Endothelial cell of umbilical vein (primary cell): ENCODE measurements around the gene ZNF334.

ENCODE experiments used
- FOS ChIP-seq: IDR thresholded peaks from 2 replicates; pipeline ENCODE4 v1.6.1; 2011; ENCODE audit warnings: mild to moderate bottlenecking, low read length, moderate library complexity, borderline replicate concordance; ENCODE audit not compliant: insufficient read depth
- GATA2 ChIP-seq: IDR thresholded peaks from 2 replicates; pipeline ENCODE4 v1.7.0; 2011; ENCODE audit warnings: low read depth, mild to moderate bottlenecking, moderate library complexity, mixed read lengths, low read length; ENCODE audit not compliant: insufficient read length, insufficient read depth
- JUN ChIP-seq: IDR thresholded peaks from 2 replicates; pipeline ENCODE4 v1.6.1; 2011; ENCODE audit warnings: borderline replicate concordance, low read depth; ENCODE audit not compliant: insufficient read length, insufficient read depth
- POLR2A ChIP-seq: IDR thresholded peaks from 2 replicates; pipeline ENCODE4 v1.6.1; 2012; ENCODE audit warnings: low read depth, mild to moderate bottlenecking, control low read depth, low read length
- POLR2AphosphoS5 ChIP-seq: IDR thresholded peaks from 2 replicates; pipeline ENCODE4 v1.6.1; 2012; ENCODE audit warnings: low read depth, mild to moderate bottlenecking, control low read depth, low read length, moderate library complexity; ENCODE audit not compliant: insufficient read depth
- TF ChIP-seq, protein P1 (sequence below), 2 donors: IDR thresholded peaks; 1 replicate in 1 of 2; 2 replicates in 1 of 2; pipeline ENCODE4 v1.5.1; 2011; ENCODE audit warnings: low read length in 2 of 2, mild to moderate bottlenecking in 2 of 2, moderate library complexity in 2 of 2, control low read depth in 1 of 2, inconsistent platforms in 1 of 2, low read depth in 1 of 2; ENCODE audit not compliant: insufficient read depth in 1 of 2; ENCODE audit errors: extremely low read depth in 1 of 2

DNA sequence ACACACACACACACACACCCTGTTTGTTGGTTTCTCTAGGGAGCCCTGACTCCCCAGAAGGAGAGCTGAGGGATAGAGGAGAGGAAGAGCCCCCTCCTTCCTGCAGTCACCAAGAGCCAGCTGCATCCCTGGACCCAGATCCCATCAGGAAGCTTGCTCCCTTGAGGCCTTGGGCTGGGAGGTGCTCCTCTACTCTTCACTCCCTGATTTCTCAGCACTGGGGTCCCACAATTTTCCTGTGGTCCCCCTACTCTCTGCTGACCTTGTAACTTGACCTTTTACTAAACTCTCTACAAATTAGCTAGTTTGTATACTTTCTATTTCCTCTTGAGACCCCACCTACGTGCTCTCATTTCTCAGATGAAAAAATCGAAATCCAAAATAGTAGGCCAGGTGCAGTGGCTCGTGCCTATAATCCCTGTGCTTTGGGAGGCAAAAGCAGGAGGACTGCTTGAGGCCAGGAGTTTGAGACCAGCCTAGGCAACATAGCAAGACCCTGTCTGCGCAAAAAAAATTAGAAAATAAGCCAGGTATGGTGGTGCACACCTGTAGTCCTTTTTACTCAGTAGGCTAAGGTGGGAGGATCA is 42.1 kb upstream of the ZNF334 start:
- TF ChIP-seq JUN = no peak
- TF ChIP-seq, protein P1, sequence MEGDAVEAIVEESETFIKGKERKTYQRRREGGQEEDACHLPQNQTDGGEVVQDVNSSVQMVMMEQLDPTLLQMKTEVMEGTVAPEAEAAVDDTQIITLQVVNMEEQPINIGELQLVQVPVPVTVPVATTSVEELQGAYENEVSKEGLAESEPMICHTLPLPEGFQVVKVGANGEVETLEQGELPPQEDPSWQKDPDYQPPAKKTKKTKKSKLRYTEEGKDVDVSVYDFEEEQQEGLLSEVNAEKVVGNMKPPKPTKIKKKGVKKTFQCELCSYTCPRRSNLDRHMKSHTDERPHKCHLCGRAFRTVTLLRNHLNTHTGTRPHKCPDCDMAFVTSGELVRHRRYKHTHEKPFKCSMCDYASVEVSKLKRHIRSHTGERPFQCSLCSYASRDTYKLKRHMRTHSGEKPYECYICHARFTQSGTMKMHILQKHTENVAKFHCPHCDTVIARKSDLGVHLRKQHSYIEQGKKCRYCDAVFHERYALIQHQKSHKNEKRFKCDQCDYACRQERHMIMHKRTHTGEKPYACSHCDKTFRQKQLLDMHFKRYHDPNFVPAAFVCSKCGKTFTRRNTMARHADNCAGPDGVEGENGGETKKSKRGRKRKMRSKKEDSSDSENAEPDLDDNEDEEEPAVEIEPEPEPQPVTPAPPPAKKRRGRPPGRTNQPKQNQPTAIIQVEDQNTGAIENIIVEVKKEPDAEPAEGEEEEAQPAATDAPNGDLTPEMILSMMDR (IDR thresholded peaks at IDR 0.05; ENCODE audit: extremely low read depth in 1 of 2, insufficient read depth in 1 of 2, low read depth in 1 of 2, low read length in 2 of 2) = no peak
- TF ChIP-seq FOS = no peak
- no peak for TF ChIP-seq POLR2A
- TF ChIP-seq GATA2 = no peak
- TF ChIP-seq POLR2AphosphoS5 = no peak
